HG03064 (cell line): ENCODE measurements around the gene CAMKMT.

Source experiments
- ATAC-seq: cut with Tn5 transposase; IDR thresholded peaks from one replicate; pipeline ENCODE4 v1.9.1; 2021; ENCODE audit warnings: low read depth; ENCODE audit not compliant: unreplicated experiment

Gene CAMKMT

GRCh38 chr2:44680424-44680971 lies 318.8 kb downstream of the CAMKMT start:
- ATAC-seq: no peak

- no peak for ATAC-seq
These were observed 319.3 kb downstream of the CAMKMT start for GRCh38 chr2:44680983-44681531.

- ATAC-seq: no peak
These were observed 320.7 kb downstream of the CAMKMT start for GRCh38 chr2:44682459-44682858.

- no peak for ATAC-seq
These were observed 322.8 kb downstream of the CAMKMT start for GRCh38 chr2:44684559-44684958.

- no peak for ATAC-seq
These were observed 324.8 kb downstream of the CAMKMT start for GRCh38 chr2:44686561-44686960.

- ATAC-seq: no peak
These were observed 326.1 kb downstream of the CAMKMT start for GRCh38 chr2:44687686-44688455.

- ATAC-seq: no peak
These were observed 326.8 kb downstream of the CAMKMT start for GRCh38 chr2:44688456-44689124.

- ATAC-seq: no peak
These were observed 327.8 kb downstream of the CAMKMT start for GRCh38 chr2:44689516-44689915.

GRCh38 chr2:44691174-44691785 lies 329.5 kb downstream of the CAMKMT start:
- no peak for ATAC-seq

- no peak for ATAC-seq
These were observed 331.1 kb downstream of the CAMKMT start for GRCh38 chr2:44692821-44693220.

GRCh38 chr2:44700824-44701223 lies 339.1 kb downstream of the CAMKMT start:
- ATAC-seq: no peak

- no peak for ATAC-seq
These were observed 343.6 kb downstream of the CAMKMT start for GRCh38 chr2:44705356-44705755.

GRCh38 chr2:44705876-44706480 lies 344.2 kb downstream of the CAMKMT start:
- no peak for ATAC-seq

GRCh38 chr2:44706681-44707553 lies 345.2 kb downstream of the CAMKMT start:
- no peak for ATAC-seq

- ATAC-seq: no peak
These were observed 346.4 kb downstream of the CAMKMT start for GRCh38 chr2:44707945-44708660.

GRCh38 chr2:44708661-44709000 lies 346.9 kb downstream of the CAMKMT start:
- ATAC-seq: no peak

GRCh38 chr2:44713170-44713569 lies 351.4 kb downstream of the CAMKMT start:
- no peak for ATAC-seq

- no peak for ATAC-seq
These were observed 353.9 kb downstream of the CAMKMT start for GRCh38 chr2:44715671-44716081.

- ATAC-seq: no peak
These were observed 354.4 kb downstream of the CAMKMT start for GRCh38 chr2:44716131-44716530.
